ENCODE results near the gene ANTXRL.
"Not testable (repeated sequence)": the region's sequence is repeated elsewhere in the genome, so short reads cannot be mapped to it uniquely, and the experiment has no call there.

DNA sequence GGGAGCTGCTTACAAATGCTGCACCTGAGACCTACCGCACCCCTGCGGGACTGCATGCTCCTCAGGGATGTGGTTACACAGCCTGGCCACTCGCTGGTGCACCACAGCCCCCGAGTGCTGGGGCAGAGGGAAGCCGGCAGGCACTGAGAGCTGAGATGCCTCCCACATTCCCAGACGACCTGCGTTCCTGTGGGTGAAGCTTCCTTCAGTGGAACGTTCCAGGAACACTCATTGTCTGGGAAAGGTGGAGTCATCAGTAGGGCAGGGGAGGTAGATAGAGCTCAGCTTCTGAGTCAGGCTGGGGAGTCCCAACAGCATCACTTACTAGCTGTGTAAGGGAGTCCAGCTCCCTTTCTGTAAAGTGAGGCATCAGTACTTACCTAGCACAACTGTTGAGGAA lies 91.3 kb downstream of the ANTXRL start:
- TF ChIP-seq POLR2A, CTCF (IDR thresholded peaks at IDR 0.05): not testable (repeated sequence)

All from vagina (tissue), 2 donors.